ENCODE data around the gene KCNK3. TPM values are rescaled to one million over a fixed set of nuclear protein-coding genes. Genes with fewer than 3 reads are reported as not detected.

Gene KCNK3
- total RNA-seq, 1 experiment from 2014 or later = 0.09 TPM

GRCh38 chr2:26668856-26669750, 23.4 kb upstream of the KCNK3 start:
- no peaks in the 10 kb centered on the region for H4K20me1 ChIP-seq (ENCODE audit: control insufficient read depth, insufficient read depth, insufficient read length)
- no peak overlapping the region for H3K4ac ChIP-seq (ENCODE audit: low read depth, low read length)
- no peaks in the 10 kb centered on the region for H3K79me2 ChIP-seq (ENCODE audit: insufficient read depth, low read length)
- H2BK12ac ChIP-seq (ENCODE audit: insufficient read length, low read depth, low read length) = no peak overlapping the region
- Mint-ChIP-seq H3K27me3 (ENCODE audit: low read depth) (peaks cover 22% of the 10 kb centered on the region), H3K4me3 (no peak overlapping the region), H3K27ac (no peak overlapping the region; a peak in 2 of 7 replicates), H3K4me1 (peaks cover 7 to 18% of the 10 kb centered on the region in 2 experiments), H3K9me3 (peaks cover 4 to 5% of the 10 kb centered on the region in 2 experiments; a peak in 3 of 5 replicates), H3K36me3 (ENCODE audit: insufficient read depth in 1 of 3, low read depth in 3 of 3) (no peaks in the 10 kb centered on the region; a peak in 2 of 7 replicates)
- no peaks in the 10 kb centered on the region for H3K27me3 ChIP-seq (ENCODE audit: insufficient read depth, low read length)
- H3K9me3 ChIP-seq (ENCODE audit: control insufficient read depth, low read depth, low read length) = no peaks in the 10 kb centered on the region
- no peak overlapping the region for H2AK5ac ChIP-seq (ENCODE audit: insufficient read length, low read length)
- no peak overlapping the region for H2BK5ac ChIP-seq (ENCODE audit: insufficient read length, low read length)
- H3K27ac ChIP-seq (ENCODE audit: insufficient read length, low read depth, low read length) = no peak overlapping the region
- H3K56ac ChIP-seq (ENCODE audit: insufficient read length, low read depth, low read length) = no peak overlapping the region
- H2BK120ac ChIP-seq (ENCODE audit: low read depth, low read length, poor library complexity, severe bottlenecking) = no peak overlapping the region
- H3K4me1 ChIP-seq (ENCODE audit: insufficient read depth, low read length) = no peaks in the 10 kb centered on the region
- H4K8ac ChIP-seq (replicated peaks; ENCODE audit: insufficient read length, low read depth, low read length) = no peak overlapping the region
- no peak overlapping the region for H4K5ac ChIP-seq (ENCODE audit: insufficient read length, low read depth, low read length)
- H4K91ac ChIP-seq (ENCODE audit: insufficient read length, low read depth, low read length) = no peak overlapping the region
- H3K23ac ChIP-seq (ENCODE audit: insufficient read length, low read depth, low read length) = no peak overlapping the region
- no peak overlapping the region for H3T11ph ChIP-seq (ENCODE audit: low read length)
- no peak overlapping the region for H2BK20ac ChIP-seq (ENCODE audit: low read depth, low read length, poor library complexity, severe bottlenecking)
- TF ChIP-seq CTCF (conservative IDR thresholded peaks at IDR 0.05) = no peak
- no peak for DNase-seq
- no peak overlapping the region for H3K14ac ChIP-seq (ENCODE audit: insufficient read depth, low read length)
- H3K18ac ChIP-seq (ENCODE audit: insufficient read length, low read depth, low read length) = no peak overlapping the region
- no peak overlapping the region for H2AFZ ChIP-seq (ENCODE audit: low read length)
- H3K23me2 ChIP-seq (ENCODE audit: insufficient read length, low read depth, low read length, poor library complexity, severe bottlenecking) = no peaks in the 10 kb centered on the region
- no peak overlapping the region for H3K4me2 ChIP-seq (ENCODE audit: insufficient read depth, insufficient read length, low read length)
- WGBS (ENCODE audit: extremely low coverage, insufficient read length, low lambda C conversion rate) = no CpG with 5 or more reads among the region's 8 CpGs
- H3K9ac ChIP-seq (ENCODE audit: extremely low read depth, insufficient read length, low read length) = no peak overlapping the region
- no peak overlapping the region for H2BK15ac ChIP-seq (ENCODE audit: low read depth, low read length)
- no peaks in the 10 kb centered on the region for H3K79me1 ChIP-seq (ENCODE audit: insufficient read depth, low read depth, low read length, poor library complexity, severe bottlenecking)

All from H9 (cell line).